HG03097 (cell line): Measurements from ENCODE around the gene ZNF628.

Experiments used
- ATAC-seq: cut with Tn5 transposase; IDR thresholded peaks from one replicate; pipeline ENCODE4 v1.9.1; 2021; ENCODE audit not compliant: unreplicated experiment, low FRiP score

ZNF628 gene

GRCh38 chr19:55482967-55483705 is 6.7 kb downstream of the ZNF628 start:
- ATAC-seq = no peak

- no peak for ATAC-seq
Observed at GRCh38 chr19:55483706-55484592, 7.5 kb downstream of the ZNF628 start.

GRCh38 chr19:55484593-55485438 is 8.4 kb downstream of the ZNF628 start, which contains the start of gene NAT14:
NAT14 (plus strand) TSS chr19:55485188; CDS start chr19:55485709, 521 bp downstream.
- no peak for ATAC-seq

DNA sequence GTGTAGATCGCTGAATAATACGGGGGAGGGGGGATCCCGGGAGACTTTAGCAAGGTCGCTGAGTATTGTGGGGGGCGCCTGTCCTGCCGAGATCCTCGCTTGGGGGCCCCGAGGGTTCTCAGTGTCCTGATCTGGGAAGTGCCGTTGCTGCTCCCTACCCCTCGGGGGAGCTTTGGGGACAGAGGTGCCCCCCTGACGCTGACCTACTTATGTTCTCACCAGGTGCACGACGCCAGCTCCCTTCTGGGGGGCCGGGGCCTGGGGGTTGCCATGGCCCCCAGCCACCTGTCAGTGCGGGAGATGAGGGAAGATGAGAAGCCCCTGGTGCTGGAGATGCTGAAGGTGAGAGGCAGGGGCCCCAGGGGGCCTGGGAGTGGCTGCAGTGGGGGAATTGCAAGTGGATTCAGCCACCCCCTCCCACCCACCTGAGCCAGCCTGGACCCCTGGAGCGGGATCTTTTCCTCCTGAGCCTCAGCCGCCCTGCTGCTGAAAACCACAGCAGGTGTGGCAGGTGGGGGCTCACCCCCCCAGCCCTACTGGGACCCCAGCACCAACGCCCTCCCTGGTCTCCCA is 9.1 kb downstream of the ZNF628 start:
- no peak for ATAC-seq

DNA sequence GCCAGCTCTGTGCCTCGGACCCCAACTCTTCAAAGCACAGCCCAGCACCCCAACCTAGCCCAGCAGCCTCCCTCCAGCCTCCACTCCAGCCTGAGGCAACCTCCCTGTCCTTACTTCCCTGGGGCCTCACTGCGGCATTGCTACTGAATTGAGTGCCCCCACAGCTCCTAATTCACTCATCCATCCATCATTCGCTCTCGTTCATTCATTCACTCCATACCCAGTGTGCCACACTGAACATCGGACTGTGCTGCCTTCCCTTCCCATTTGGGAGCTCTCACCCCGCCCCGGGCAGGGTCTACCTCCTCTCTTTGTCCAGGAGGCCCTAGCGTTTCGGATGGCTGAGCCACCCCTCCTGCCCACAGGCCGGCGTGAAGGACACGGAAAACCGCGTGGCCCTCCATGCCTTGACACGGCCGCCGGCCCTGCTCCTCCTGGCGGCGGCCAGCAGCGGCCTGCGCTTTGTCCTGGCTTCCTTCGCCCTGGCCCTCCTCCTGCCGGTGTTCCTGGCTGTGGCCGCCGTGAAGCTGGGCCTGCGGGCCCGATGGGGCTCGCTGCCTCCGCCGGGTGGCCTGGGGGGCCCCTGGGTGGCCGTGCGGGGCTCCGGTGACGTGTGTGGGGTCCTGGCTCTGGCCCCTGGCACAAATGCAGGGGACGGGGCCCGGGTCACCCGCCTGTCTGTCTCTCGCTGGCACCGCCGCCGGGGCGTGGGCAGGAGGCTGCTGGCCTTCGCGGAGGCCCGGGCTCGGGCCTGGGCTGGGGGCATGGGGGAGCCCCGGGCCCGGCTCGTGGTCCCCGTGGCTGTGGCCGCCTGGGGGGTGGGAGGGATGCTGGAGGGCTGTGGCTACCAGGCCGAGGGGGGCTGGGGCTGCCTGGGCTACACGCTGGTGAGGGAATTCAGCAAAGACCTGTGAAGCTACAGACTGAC is 9.9 kb downstream of the ZNF628 start:
- ATAC-seq = no peak

GRCh38 chr19:55486971-55487923 is 10.8 kb downstream of the ZNF628 start:
- ATAC-seq = no peak

DNA sequence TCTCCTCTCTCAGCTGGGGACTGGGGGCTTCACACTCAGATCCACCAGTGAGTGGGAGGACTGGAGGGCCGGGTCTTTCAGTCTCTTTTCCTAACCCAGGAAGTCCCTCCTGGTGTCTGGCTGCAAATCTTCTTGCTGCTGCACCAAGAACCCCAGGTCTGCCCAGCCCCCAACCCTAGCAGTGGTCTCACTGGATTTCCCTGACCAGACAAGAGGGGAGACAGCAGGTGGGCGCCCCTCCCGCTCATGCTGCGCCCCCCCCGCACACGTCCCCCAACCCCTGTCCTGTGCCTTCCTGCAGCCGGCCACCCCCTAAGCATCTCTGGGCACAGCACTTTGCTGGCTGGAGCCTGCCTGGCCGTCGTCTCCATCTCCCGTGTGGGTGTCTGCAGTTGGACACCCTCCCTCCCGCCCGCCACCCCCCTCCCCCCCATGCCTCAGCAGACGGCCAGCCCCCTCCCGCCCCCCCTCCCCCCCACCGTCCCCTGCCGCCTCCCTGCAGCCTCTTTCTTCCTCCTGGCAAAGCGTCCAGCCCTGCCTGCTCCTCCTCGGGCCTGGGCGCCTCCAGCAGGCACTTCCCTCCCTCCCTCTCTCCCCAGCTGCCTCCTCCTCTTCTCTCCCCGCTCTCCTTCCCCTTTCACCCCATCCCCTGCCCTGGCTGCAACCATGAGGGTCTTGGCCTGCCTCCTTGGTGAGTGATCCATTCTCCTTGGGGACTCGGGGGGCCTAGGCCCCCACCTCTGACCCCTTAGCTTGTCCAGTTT is 11.7 kb downstream of the ZNF628 start, which contains the start of gene SSC5D:
Gene SSC5D (plus strand): TSS at position 513 of the 764 bp plus-strand sequence. CDS start 154 bp downstream, at position 667.
- no peak for ATAC-seq

- no peak for ATAC-seq
Observed at GRCh38 chr19:55488986-55489710, 12.7 kb downstream of the ZNF628 start.

DNA sequence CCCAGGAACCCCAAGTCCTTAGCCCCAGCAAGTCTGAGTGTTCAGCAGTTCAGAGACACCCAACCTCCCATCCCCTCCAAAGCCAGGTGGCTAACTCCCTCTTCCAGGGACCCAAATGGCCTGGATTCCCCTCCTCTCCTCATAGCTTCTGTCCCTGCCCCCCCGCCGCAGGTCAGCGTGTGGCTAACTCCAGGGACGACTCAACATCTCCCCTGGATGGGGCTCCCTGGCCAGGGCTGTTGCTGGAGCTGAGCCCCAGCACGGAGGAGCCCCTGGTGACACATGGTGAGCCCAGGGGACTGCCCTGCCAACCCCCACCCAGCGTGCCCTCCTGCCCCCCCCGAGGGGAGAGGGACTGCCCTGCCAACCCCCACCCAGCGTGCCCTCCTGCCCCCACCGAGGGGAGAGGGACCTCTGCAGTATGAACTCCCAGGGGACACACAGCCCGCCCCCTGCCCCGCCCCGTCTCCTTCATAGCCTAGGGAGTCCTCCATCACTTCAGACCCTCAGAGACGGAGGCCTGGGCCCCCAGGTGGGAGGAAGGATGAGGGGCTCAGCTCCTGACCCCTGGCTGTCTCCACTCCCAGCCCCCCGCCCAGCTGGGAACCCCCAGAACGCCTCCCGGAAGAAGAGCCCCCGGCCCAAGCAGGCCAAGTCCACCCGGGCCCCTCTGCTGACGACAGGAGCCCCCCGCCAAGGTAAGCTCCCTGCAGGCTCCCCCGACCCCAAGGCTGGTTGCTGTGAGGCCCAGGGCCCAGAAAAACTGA is 13.5 kb downstream of the ZNF628 start:
- ATAC-seq = no peak

GRCh38 chr19:55490478-55491432 is 14.3 kb downstream of the ZNF628 start:
- ATAC-seq = no peak

GRCh38 chr19:55491546-55492360 is 15.3 kb downstream of the ZNF628 start:
- no peak for ATAC-seq

GRCh38 chr19:55492362-55492944 is 16.0 kb downstream of the ZNF628 start:
- no peak for ATAC-seq

- no peak for ATAC-seq
Observed at GRCh38 chr19:55493052-55493644, 16.7 kb downstream of the ZNF628 start.
